Measurements from ENCODE around the gene SDCBP2.

The SDCBP2 gene

GRCh38 chr20:1265916-1266166 lies 63.1 kb downstream of the SDCBP2 start:
- TF ChIP-seq FOXP2 (optimal IDR thresholded peaks at IDR 0.05; ENCODE audit: borderline replicate concordance, extremely low read depth, extremely low read length, insufficient read depth), result no peak
- TF ChIP-seq TAF1 (IDR thresholded peaks at IDR 0.05; ENCODE audit: borderline replicate concordance, insufficient read depth, low read length), result no peak
- TF ChIP-seq SIN3A (IDR thresholded peaks at IDR 0.05; ENCODE audit: borderline replicate concordance, insufficient read depth, low read length), result no peak
- no peak for TF ChIP-seq POLR2AphosphoS5 (IDR thresholded peaks at IDR 0.05; ENCODE audit: low read depth, low read length)
- no peak for TF ChIP-seq REST (IDR thresholded peaks at IDR 0.05; ENCODE audit: insufficient read depth in 1 of 2, low read depth in 2 of 2, low read length in 2 of 2)

GRCh38 chr20:1265226-1265915 lies 63.6 kb downstream of the SDCBP2 start:
- no peak for TF ChIP-seq FOXP2 (optimal IDR thresholded peaks at IDR 0.05; ENCODE audit: borderline replicate concordance, extremely low read depth, extremely low read length, insufficient read depth)
- no peak for TF ChIP-seq POLR2AphosphoS5 (IDR thresholded peaks at IDR 0.05; ENCODE audit: low read depth, low read length)
- TF ChIP-seq REST (IDR thresholded peaks at IDR 0.05; ENCODE audit: insufficient read depth in 1 of 2, low read depth in 2 of 2, low read length in 2 of 2), result no peak
- TF ChIP-seq TAF1 (IDR thresholded peaks at IDR 0.05; ENCODE audit: borderline replicate concordance, insufficient read depth, low read length), result no peak
- no peak for TF ChIP-seq SIN3A (IDR thresholded peaks at IDR 0.05; ENCODE audit: borderline replicate concordance, insufficient read depth, low read length)

- TF ChIP-seq REST (IDR thresholded peaks at IDR 0.05; ENCODE audit: insufficient read depth in 1 of 2, low read depth in 2 of 2, low read length in 2 of 2) (no peak), POLR2AphosphoS5 (IDR thresholded peaks at IDR 0.05; ENCODE audit: low read depth, low read length) (no peak), TAF1 (IDR thresholded peaks at IDR 0.05; ENCODE audit: borderline replicate concordance, insufficient read depth, low read length) (no peak), FOXP2 (optimal IDR thresholded peaks at IDR 0.05; ENCODE audit: borderline replicate concordance, extremely low read depth, extremely low read length, insufficient read depth) (no peak), SIN3A (IDR thresholded peaks at IDR 0.05; ENCODE audit: borderline replicate concordance, insufficient read depth, low read length) (no peak)
These were observed 64.2 kb downstream of the SDCBP2 start for GRCh38 chr20:1264727-1265126.

GRCh38 chr20:1263853-1264252 lies 65.1 kb downstream of the SDCBP2 start:
- TF ChIP-seq TAF1 (IDR thresholded peaks at IDR 0.05; ENCODE audit: borderline replicate concordance, insufficient read depth, low read length) (no peak), REST (IDR thresholded peaks at IDR 0.05; ENCODE audit: insufficient read depth in 1 of 2, low read depth in 2 of 2, low read length in 2 of 2) (no peak), FOXP2 (optimal IDR thresholded peaks at IDR 0.05; ENCODE audit: borderline replicate concordance, extremely low read depth, extremely low read length, insufficient read depth) (no peak), SIN3A (IDR thresholded peaks at IDR 0.05; ENCODE audit: borderline replicate concordance, insufficient read depth, low read length) (no peak), POLR2AphosphoS5 (IDR thresholded peaks at IDR 0.05; ENCODE audit: low read depth, low read length) (no peak)
